HG03521 (cell line): ENCODE data around the gene BAG3.
A peak's percentile ranks its signal among the peaks of the same experiment; 100 is the strongest.
"Not testable (repeated sequence)": the region's sequence is repeated elsewhere in the genome, so short reads cannot be mapped to it uniquely, and the experiment has no call there.

Experiments
- ATAC-seq: cut with Tn5 transposase; IDR thresholded peaks from one replicate; pipeline ENCODE4 v1.9.1; 2021; ENCODE audit warnings: mild to moderate bottlenecking, moderate library complexity; ENCODE audit not compliant: unreplicated experiment

The BAG3 gene

DNA sequence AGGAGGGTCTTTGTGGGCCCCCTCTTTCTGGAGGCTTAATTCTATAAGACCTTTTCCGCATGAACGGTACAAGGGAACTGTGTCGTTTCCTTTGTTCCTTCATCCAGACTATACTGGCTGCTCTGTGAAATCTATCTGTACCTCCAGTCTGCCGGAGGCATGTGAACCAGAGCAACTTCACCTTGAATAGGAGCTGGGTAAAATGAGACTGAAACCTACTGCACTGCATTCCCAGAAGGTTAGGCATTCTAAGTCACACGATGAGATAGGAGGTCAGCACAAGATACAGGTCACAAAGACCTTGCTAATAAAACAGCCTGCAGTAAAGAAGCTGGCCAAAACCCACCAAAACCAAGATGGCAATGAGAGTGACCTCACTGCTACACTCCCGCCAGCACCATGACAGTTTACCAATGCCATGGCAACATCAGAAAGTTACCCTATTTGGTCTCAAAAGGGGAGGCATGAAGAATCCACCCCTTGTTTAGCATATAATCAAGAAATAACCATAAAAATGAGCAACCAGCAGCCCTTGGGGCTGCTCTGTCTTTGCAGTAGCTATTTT lies 37.9 kb downstream of the BAG3 start:
- no peak for ATAC-seq

DNA sequence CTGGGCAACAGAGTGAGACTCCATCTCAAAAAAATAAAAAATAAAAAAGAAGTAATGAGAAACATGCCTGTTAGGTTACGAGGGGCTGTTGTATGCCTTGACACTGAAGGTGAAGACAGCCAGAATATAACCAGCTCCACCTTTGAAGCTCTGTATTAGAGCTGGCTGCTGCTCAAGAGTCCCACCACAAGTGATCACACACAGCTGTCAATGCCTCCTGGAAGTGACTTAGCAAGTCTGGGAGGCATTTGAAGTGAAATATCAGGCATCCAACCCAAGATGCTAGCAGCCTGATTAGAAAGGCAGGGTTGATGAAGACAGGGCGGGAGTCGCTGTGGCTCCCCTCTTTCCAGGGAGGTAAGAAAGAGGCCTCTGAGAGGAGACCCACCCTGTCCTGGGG lies 40.5 kb downstream of the BAG3 start:
- ATAC-seq = no peak

DNA sequence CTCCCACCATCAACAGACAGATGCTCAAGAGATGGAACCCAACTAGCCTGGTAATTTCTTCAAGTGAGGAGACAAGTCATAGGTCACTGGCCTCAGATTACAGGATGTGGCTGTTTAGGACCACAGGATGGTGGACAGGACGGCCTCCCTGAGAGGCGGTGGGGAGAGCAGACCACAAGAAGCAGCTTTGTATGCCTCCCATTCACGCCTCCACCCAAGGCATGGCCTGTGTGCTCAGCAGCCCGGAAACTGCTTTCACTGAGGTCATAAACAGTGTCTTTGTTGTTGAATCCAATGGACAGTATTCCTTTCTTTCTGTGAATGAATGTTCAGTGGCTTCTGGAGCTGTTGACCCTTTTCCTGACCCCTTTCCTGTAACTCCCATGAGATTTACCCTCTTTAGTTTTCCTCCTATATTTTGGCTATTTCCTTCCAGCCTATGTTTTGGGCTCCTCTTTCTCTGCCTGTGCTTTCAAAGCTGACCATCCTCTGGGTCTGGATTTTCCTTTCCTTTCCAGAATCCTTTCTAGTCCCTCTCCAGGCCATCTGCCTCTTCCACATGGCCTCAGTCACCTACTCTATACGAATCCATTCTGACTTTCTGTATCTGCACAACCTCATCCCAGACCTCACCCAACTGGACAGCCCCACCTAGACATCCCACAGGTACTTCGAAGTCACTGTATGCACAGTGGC lies 42.2 kb downstream of the BAG3 start:
- no peak for ATAC-seq

DNA sequence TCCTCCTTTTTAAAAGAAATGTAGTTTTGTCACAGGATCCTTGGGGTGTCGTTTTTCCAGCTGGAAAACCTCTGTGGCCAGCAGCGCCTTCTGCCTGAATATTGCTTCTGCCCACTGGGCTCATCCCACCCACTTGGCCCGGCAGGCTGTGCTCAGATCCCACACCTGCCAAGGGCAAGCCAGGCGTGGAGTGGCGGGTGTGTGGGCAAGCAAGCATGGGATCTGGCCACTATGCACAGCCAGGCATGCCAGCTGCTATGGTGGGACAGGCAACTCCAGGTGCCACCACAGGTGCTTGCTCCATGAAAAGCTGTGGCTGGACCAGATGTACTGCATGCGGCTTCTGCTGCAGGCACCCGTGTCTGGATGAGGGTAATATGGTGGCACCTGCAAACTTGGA lies 43.4 kb downstream of the BAG3 start:
- no peak for ATAC-seq

DNA sequence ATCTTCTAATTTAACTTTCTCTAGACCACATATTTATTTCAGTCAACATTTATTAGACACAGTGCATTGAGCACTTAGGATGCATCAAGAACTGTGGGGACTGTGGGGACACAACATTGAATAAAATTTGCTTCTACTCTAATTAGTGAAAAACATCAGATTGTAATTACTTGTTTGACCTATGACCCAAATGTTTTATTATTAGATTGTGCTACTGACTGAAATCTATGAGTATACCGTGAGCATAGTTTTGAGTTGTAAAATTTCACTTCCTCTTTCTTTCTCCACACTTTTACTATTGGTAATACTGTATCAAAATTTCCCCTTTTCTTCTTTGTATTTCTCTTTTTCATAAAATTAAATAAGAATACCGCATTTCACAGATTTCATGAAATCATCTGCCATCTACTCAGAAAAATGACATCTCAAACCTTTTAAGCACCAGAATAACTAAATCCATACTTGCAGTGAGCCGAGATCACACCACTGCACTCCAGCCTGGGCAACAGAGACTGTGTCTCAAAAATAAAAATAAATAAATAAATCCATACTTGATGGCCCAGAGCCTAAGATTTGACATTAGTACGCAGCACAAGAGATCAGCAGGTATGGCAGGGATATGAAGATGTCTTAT lies 49.3 kb downstream of the BAG3 start:
- ATAC-seq = peak; percentile 35

DNA sequence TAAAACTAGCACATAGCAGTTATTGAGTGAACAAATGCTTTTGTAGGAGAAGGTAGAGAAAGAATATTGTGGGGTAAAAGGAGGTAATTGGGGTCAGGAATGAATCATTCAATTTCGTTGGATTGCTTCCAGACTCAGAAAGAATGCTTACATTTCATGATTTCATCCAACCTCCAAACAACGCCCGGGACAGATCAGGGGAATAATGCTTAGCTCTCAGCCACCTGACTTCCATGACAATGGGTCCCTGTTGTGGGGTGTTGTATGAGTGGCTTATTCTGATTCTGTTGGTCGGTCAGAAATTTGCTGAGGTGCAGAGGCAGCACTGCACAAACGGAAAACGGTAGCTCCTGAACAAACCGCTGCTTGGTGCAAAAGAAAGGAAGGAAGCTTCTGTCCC lies 50.7 kb downstream of the BAG3 start:
- no peak for ATAC-seq

DNA sequence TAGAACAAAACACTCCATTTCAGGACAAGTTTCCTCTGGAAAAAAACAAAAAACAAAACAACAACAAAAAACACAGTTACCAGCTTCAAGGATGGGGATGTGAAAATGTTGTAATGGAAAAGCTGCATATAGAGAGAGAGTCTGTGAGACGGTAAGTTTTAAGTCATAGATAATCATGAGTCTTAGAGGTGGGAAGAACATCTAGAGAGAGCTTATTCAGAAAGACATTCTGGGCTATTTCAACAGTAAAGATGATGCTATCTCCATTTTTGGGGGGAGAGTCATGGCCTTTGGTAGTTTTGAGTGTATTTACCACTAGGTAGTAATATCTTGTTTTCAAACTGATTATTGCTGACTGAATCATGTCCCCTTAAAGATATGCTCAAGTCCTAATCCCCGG lies 51.4 kb downstream of the BAG3 start:
- no peak for ATAC-seq

DNA sequence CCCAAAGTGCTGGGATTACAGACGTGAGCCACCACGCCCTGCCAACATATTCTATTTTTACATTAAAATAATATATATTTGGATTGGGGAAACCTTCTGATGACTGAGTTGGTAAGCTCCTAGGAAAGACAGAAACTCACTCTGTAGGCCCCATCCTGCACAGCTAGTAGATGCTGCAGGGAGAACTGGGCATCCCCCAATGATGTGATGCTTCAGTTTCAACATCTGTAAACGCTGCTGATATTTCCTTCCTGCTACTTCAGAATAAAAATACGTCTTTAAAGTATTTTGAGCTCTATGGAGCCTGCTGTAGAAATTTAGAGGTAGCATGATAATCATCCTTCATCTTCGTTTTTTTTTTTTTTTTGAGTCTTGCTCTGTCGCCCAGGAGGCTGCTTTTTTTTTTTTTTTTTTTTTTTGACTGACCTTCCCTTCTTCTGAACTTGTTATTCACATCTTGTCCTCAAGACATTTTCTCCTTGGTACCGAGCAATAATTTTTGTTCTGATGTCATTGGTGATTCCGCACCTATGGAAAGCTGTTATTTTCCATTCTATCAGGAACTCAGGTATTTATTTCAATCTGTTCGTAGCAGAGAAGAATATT lies 52.8 kb downstream of the BAG3 start:
- no peak for ATAC-seq

DNA sequence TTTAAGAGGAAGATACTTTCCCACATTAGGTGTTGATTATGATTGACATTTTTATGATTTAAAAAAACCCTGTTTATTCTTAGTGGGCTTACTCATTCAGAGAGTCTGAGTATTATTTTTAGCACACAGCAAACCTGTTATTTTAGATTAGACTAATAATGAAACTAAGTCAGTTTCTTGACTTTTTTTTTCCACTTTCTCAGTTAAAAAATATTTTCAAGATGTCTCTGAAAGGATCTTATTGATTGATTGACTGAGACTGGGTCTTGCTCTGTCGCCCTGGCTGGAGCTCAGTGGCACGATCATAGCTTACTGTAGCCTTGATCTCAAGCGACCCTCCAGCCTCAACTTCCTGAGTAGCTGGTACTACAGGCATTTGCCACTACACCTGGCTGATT lies 54.3 kb downstream of the BAG3 start:
- ATAC-seq = peak; percentile 38

DNA sequence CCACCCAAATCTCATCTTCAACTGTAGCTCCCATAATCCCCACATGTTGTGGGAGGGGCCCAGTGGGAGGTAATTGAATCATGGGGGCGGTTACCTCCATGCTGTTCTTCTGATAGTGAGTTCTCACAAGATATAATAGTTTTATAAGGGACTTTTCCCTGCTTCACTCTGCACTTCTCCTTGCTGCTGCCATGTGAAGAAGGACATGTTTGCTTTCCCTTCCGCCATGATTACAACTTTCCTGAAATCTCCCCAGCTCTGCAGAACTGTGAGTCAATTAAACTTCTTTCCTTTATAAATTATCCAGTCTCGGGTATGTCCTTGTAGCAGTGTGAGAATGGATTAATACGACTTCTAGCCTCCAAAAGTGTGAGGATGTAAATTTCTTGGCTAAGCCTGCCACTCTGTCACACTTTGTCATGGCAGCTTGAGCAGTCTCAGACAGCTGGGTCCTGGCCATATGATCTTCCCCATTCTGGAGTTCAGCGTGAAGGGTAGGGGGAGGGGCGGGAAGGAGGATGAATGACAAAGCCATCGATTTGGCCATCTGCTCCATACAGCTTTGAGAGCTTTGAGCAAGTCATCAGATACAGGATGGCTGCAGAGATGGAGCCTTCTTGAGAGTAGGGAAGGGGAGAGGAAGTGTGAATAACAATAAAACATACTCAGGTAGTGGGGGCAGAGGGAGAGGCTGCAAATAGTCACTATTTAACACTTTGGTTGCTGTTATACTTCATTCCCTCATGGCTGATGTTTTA lies 55.5 kb downstream of the BAG3 start:
- ATAC-seq = no peak

DNA sequence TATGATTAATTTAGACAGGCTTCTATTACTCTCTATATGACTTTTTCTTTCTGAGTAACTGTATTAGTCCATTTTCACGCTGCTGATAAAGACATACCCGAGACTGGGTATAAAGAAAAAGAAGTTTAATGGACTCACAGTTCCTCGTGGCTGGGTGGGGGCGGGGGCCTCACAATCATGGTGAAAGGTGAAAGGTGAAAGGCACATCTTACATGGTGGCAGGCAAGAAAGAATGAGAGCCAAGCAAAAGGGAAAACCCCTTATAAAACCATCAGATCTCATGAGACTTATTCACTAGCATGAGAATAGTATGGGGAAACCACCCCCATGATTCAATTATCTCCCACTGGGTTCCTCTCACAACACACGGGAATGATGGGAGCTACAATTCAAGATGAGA lies 56.2 kb downstream of the BAG3 start:
- ATAC-seq = not testable (repeated sequence)

DNA sequence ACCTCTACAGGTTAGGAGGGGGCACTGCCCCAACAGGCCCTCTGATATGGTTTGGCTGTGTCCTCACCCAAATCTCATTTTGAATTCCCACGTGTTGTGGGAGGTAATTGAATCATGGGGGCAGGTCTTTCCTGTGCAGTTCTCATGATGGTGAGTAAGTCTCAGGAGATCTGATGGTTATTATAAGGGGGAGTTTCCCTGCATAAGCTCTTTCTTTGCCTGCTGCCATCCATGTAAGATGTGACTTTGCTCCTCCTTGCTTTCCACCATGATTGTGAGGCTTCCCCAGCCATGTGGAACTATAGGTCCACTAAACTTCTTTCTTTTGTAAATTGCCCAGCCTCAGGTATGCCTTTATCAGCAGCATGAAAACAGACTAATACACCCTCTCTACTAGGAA lies 59.8 kb downstream of the BAG3 start:
- not testable (repeated sequence) for ATAC-seq

DNA sequence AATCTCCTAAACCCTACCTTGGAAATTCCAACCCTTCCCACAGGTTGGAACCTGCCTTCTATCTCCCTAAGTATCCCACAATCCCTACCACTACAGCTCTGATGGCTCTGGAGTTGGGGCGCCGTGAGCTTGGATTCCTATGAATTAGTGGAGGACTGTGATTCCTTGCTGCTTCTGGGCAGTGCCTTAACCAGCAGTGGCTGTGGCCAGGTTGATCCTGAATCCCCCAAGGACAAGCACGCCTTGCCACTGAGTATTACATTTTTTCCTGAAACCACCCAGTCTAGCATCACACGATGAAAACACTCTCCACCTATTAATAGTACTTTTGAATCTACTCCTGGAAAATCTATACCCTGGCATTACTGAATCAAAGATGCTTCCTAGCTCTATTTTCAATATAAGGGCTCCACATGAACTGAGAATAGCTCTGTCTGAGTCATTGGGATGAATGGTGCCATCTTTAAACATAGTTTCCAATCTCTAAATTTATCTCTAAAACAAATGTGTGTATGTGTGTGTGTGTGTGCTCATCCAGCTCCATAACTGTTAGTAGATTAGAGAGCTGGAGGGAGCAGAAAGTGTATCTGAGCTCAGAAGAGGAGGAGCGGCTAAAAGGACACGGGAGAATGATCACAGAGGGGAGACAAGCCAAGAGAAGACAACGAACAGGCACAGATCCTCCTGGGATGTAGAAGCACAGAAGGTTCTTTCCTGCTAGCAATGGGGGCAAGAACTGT lies 62.7 kb downstream of the BAG3 start:
- ATAC-seq = no peak

DNA sequence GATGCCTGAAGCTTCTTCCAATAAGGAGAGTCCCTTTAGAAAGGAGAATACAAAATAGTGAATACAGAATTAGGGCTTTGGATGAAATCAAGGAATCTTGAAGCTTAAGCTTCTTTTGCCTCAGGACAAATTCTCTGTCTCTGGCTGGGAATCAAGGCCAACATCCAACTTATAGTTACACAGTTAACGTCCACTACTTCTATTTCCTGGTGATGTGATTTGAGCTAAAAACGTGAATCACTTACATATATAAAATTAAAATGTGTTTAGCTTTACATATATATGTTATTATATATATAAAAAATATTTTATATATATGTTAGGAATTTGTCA lies 63.3 kb downstream of the BAG3 start:
- ATAC-seq = no peak

DNA sequence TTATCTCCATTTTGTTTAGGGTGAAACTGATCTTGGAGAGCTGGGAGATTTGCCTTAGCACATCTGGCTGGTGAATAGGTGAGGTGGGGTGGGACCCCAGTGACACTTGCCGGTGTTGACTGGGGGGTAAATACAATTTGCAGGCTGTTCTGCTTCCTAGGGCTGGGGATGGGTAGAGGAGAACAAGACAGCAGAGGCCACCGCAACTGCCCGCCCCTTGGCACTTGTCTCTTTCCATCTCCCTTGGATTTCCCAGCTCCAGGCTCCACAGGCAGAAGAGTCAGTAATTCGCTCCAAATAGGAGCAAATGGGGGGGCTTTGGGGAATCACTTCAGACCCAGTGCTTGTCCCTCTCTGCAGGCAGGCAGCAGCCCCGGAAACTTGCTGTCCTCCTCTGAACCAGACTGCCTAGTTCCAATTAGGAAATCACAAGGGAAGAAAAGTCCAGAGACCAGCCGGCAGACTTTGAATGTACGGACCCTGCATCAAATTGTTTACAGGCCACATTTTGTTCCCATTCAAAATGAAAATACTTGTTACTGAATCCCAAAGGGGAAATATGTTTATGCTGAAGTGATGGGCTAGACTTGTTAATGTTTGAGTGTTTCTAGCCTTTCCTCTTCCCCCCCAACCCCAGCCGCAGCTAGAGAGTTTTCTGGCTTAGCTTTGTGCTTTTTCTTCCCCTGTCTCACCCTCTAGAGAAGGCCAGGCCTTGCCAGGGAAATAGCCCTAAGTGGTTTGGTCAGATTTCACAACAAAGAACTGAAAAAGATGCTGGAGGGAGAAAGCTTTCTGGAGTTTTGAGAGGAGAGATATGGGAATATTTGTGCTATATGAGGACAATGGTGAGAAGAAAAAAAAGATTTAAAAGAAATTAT lies 64.7 kb downstream of the BAG3 start:
- ATAC-seq = no peak

DNA sequence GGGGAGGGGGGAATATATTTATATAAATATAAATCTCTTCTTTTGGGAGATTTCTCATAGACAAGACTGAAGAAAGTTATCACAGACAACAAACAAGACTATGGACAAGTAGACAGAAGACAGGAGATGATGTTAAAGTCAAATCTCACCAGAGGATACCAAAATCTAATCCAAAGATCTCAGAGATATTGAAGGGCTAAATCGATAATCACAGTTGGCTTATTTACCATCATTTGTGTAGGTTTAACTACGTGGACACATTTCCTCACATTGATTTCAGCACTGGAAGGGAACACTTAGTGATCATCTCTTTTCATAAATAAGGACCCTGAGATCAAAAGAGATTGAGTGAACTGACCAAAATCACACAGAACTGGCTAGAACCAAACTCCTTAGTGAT lies 72.0 kb downstream of the BAG3 start:
- ATAC-seq = no peak

DNA sequence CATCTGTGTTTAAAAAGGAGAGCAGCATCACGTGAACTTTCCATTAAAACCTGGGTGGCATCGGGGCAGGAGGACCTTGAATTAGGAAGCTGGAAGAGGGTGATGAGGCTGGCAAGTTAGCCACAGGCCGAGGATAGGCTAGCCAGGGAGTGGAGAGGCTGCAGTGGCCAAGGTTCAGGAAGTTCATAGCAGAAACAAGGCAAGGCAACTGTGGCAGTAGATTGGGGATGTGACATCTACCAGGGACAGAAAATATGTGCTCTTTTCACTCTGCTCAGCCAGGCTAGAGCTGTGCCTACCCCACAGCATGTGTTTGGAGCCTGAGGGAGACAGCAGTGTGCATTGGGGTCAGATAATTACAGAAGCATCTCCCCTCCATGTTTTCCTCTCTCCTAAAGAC lies 72.4 kb downstream of the BAG3 start:
- ATAC-seq = no peak

DNA sequence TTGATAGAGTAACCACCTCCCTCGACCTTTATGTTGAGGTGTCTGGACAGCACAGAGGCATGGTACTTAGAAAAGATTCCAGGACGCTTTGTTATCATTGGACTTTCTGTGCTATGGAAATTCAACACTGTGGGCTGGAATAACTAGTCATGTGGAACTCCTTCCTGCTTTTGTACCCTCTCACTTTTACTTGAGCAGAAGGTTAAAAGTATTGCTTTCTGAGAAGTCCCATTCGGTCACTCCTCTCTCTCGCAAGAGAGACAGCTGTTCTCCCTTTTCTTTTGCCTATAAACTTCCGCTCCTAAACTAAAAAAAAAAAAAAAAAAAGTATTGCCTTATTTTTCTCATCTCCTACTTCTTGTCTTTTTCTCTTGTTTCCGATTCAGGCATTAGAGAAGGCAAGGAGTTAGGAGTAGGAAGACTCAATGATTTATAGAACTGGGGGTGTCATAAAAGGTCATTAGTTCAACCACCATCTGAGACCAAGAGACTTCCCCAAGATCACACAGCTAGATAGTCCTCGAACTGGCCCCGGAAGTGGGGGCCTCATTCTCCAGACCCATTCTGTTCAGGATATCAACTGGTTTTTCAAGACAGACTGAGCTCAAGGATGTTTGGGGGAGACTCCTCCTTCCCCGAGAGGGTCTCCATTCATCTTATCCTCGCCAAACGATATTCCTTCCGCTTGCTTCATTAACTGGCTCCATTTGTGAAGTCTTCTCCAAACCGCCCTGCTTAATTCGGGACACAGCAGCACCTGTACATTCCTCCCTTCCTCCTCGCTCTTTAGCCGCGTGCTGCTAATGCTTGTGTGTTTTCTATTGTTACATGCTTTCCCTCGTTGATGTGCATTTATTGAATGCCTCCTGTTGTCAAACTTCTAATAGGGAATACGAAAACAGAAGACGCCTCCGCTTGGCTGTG lies 73.7 kb downstream of the BAG3 start:
- peak; percentile 7 for ATAC-seq

DNA sequence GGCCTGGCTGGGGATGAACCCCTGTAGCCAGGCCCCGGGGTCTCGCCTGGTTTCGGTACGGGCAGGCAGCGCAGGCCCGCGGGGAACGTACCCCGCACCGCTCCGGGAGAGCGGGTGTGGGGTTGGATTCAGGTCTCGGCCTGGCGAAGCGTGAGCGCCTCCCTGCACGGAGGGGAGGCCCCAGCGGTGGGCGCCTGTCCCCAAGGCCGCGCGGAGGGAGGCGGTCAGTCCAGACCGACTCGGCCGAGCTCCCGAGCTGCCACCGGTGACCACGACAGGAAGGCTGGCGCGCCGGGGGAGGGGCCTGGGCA lies 74.3 kb downstream of the BAG3 start:
- no peak for ATAC-seq
